GM19455 (cell line): ENCODE results near the gene ZNF620.
A peak's percentile ranks its signal among the peaks of the same experiment; 100 is the strongest.
"Not testable (repeated sequence)": the region's sequence is repeated elsewhere in the genome, so short reads cannot be mapped to it uniquely, and the experiment has no call there.

ENCODE experiments used
- ATAC-seq: cut with Tn5 transposase; IDR thresholded peaks from one replicate; pipeline ENCODE4 v1.9.1; 2021; ENCODE audit not compliant: unreplicated experiment

Gene ZNF620

DNA sequence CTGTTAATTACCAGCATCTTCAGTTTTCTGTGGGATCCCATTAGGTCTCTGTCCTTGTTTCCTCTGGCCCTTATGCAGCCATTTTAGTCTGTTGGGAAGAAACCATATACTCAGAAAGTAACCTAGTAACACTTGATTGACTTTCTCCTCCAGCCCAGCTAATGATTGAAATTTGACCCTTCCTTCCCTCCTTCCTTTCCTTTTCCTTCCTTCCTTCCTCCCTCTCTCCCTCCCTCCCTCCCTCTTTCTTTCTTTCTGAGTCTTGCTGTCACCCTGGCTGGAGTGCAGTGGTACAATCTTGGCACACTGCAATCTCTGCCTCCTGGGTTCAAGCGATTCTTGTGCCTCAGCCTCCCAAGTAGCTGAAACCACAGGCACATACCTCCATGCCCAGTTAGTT is 5.9 kb upstream of the ZNF620 start:
- no peak for ATAC-seq

DNA sequence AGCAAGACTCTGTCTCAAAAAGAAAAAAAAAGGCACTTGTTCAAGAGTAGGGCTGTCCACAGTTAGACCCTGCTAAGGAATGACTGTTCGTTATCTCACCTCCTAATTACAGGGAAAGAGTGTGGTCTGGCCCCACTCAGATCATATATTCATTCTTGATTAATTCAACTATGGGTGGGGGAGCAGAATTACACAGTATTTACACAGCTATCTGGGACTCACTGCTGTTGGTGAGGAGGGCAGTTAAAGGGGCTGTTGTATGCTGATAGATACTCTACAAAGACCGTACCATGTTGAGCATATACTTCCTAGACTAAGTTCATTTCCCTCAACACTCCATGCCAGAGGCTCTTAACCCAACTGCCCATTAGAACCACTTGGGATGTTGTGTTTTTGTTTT is 3.8 kb upstream of the ZNF620 start:
- ATAC-seq: no peak

DNA sequence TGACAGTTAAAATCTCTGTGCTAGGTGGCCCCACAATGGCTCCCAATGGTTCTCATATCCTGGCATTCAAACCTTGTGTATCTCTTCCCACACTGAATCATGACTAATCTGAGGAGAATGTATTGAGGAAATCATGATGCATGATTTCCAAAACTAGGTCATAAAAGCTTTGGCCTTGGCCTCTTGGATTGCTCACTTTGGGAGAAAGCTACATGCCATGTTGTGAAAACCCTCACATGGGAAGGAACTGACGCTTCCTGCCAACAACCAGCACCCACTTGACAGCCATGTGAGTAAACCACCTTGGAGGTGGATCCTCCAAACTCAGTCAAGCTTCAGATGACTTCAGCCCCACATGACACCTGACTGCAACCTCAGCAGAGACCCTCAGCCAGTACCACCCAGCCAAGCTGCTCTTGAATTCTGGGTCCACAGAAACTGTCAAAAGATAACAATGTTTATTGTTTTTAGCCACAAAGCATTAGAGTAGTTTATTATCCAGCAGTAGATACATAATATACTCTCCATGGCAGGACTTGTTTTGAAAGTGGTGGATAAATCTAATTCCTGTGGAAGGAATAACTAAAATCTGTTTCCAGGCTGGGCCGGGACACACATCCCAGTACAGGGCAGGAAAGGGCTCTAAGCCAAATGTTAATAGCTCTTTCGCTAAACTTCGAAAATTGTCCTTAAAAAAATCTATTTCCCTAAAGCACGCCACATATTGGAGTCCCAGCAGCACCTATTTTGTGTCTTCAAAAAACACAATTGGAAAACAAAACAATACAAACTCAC is 1.0 kb upstream of the ZNF620 start:
- ATAC-seq: no peak

DNA sequence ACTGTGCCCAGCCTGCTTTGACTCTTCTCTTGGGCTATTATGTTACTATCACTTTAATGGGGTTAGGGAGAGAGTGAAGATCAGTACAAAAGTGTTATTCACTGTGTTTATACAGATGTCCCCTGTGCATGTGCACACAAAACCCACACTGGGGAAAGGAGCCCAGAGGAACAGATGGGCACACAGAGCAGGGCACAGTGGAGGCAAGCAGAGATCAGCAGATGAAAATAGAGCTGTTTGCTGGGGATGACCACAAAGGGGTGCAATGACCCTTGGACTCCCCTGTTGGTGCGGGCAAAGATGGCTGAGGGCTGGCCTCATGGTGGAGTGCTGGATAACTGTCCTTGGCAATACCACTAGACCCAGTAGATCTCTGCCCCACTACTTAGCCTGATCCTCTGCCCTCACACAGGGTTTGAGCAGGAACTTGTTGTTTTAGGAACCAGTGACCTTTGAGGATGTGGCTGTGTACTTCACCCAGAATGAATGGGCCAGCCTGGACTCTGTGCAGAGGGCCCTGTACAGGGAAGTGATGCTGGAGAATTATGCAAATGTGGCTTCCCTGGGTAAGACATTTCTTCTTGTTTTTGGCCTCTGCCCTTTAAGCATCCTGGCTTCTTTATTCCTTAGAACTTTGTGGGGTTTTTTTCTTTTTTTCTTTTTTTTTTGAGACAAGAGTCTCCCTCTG is 5.3 kb downstream of the ZNF620 start:
- no peak for ATAC-seq

DNA sequence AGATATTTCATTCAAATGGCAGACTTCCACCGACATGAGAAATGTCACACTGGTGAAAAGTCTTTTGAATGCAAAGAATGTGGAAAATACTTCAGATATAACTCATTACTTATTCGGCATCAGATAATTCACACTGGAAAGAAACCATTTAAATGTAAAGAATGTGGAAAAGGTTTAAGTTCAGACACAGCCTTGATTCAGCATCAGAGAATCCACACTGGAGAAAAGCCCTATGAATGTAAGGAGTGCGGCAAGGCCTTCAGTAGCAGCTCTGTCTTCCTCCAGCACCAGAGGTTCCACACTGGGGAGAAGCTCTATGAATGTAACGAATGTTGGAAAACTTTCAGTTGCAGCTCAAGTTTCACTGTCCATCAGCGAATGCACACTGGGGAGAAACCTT is 10.4 kb downstream of the ZNF620 start:
- ATAC-seq: no peak

DNA sequence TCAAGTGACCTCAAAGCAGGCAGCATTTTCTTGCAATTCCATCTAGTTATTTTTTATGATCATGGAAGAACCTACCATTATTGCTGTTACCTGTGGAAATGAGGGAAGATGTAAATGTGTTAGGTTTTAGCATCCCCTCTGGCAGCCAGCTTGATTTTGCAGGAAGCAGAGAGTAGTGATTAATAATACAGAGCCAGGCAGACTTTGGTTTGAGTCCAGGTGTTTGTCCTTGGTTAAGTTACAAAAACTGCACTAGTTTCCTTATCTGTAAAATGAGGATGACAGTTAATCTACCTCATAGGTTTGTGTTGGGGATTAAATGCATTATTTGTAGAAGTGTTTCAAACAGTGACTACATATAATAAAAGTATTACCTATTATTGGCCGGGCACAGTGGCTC is 12.2 kb downstream of the ZNF620 start:
- no peak for ATAC-seq

DNA sequence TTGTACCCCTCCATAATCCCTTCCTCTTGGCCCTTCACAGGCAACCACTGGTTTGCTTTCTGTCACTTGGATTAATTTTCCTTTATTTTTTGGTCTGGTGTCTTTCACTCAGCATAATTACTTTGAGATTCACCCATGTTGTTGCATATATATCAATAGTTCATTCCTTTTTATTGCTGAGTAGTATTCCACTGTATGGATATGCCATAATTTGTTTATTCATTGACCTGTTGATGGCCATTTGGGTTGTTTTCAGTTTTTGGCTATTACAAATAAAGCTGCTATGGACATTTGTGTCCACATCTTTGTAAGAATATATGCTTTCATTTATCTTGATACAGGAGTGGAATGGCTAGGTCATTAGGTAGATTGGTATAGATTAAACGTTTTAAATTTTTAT is 13.0 kb downstream of the ZNF620 start:
- ATAC-seq: no peak

DNA sequence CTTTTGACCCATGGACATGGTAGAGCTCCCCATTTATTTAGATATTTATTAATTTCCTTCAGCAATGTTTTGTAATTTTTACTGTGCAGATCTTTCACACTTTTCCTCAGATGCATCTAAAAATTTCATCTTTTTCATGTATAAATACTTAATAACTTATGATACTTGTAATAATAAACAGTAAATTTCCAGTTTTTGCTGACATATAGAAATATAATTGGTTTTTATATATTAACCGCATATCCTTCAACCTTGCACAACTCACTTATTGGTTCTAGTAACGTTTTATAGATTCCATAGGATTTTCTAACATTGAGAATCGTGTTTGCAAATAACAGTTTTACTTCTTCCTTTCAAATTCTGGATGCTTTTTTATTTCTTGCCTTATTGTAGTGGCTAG is 15.4 kb downstream of the ZNF620 start:
- no peak for ATAC-seq

DNA sequence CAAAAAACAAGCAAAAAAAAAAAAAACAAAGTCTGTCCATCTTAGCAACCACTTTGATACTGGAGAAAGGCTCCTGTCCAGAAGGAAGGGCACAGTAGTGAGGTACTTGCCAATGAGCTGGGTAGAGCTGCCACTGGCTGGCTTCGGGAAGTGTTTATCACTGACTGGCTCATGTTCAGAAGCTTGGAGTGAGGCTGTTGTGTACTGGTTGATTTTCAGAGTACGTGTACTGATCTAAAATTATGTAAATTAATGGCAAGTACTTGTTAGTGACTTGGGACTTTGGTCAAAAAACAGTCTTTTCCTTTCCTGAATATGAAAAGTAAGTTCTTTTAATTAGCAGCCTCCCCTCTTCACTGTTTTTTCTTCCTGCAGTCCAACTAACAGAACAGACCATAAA is 17.9 kb downstream of the ZNF620 start:
- no peak for ATAC-seq

DNA sequence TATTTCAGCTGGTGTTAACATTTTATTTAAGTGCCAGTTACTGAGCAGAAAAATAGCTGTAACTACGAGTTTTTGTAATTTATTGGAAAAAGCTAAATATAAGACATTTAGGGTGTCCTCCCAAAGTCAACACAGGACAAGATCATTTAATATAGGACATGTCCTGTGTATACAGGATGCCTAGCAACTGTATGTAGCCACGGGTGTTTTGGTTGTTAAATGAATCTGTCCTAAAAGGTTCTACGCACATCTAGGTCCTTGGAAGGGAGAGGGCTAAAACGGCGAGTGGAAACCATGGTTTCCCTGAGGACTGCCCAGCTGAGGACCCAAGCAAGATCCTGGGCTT is 18.4 kb downstream of the ZNF620 start:
- ATAC-seq: no peak

DNA sequence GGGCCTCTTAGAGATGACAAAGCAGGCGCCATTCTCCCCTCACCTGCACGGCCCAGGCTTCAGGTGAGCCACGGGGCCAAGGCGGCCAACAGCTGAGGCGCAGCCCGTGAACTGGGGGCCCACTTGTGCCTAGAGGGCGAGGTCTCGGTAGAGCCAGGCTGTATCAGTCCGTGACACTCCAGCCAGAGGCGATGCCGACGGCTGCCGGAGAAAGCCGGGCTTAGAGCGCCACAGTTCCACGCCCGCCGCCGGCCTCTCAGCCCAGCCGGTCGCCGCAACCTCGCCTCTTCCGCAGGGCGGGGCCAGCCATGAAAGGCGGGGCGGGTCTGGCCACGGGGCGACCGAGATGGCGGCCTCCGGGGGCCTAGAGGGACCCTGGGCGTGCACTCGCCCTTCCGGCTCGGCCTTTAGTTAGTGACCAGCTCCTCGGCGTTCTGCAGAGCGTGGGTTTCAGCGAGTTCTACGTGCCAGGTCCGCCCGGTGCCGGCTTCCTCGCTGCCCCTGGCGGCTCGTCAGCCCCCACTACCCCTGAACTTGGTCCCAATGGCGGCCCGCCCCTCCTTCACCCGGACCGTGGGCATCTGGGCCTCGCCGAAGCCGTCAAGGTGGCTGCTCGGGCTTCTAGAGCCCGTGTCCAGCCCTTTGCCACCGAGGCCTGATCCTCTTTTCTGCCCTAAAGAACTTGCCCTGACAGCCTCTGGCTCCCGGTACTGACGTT is 18.9 kb downstream of the ZNF620 start, which contains the start of gene ZNF621:
Gene ZNF621 (plus strand): TSS at position 393 of the 718 bp plus-strand sequence. CDS start 881 bp downstream, outside the sequence.
- peak; percentile 98 for ATAC-seq

DNA sequence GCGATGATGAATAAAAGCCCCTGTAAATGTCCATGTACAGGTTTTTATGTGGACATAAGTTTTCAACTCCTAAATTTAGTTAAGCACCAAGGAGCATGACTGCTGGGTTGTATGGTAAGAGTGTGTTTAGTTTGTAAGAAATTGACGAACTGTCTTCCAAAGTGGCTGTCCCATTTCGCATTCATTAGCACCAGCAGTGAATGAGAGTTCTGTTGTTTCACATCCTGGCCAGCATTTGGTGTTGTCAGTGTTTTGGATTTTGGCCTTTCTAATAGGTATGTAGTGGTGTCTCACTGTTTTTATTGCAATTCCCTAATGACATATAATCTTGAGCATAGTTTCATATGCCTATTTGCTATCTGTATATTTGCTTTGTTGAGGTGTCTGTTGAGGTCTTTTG is 22.6 kb downstream of the ZNF620 start:
- no peak for ATAC-seq

DNA sequence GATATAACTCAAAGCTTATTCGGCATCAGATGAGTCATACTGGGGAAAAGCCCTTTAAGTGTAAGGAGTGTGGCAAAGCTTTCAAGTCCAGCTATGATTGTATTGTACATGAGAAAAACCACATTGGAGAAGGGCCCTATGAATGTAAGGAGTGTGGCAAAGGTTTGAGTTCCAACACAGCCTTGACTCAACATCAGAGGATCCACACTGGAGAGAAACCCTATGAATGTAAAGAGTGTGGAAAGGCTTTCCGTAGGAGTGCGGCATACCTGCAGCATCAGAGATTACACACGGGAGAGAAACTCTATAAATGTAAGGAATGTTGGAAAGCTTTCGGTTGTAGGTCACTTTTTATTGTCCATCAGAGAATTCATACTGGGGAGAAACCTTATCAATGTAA is 26.4 kb downstream of the ZNF620 start:
- no peak for ATAC-seq

DNA sequence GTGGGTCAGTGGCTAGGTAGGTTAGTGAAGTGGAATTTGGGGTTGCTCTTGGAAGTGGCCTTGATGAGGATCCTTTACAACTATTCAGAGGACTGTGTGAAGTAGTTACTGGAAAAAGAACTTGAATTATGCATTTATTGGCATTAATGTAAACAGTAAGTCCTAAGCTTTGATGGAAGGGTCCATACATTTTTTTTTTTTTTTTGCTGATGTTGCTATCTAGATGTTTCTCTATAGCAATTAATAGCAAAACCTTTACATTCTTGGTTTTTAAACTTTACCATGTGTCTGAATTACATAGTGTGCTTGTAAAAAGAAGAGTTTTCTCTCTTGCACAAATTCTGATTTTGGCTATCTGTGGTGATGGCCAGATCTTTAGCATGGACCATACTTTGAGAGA is 28.4 kb downstream of the ZNF620 start:
- no peak for ATAC-seq

DNA sequence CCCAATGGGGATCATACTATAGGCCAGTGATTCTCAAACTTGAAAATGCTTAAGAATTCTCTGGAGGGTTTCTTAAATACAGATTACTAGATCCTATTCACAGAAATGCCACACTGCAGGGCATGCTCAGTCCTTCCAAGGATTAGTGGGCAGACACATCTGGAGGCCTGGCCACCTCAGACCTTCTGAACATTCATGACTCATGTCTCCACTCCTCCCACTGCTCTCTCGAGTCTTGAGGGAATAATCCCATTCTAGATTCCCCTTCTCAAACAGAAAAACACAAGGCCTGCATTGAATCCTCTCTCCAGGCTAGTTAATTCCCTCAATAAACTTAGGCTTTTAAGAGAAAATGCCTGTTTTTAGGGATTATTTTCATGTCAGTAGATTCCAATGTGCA is 41.0 kb downstream of the ZNF620 start:
- ATAC-seq: no peak

DNA sequence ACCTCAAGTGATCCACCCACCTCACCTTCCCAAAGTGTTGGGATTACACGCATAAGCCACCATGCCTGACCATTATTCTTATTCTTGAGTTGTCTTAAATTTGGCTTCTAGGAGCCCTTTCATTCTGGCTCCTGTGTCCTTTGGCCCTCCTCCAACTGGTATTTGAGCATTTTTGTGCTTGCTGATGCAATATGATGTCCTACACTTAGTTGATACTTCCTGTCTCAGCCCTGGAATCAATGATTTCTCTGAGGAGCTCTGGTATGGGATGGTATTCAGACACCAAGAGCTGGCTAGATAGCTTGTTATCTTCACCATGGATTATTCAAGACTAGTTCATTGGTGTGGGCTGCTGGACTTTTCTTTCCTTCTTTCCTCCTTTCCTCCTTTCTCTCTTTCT is 44.3 kb downstream of the ZNF620 start:
- no peak for ATAC-seq

DNA sequence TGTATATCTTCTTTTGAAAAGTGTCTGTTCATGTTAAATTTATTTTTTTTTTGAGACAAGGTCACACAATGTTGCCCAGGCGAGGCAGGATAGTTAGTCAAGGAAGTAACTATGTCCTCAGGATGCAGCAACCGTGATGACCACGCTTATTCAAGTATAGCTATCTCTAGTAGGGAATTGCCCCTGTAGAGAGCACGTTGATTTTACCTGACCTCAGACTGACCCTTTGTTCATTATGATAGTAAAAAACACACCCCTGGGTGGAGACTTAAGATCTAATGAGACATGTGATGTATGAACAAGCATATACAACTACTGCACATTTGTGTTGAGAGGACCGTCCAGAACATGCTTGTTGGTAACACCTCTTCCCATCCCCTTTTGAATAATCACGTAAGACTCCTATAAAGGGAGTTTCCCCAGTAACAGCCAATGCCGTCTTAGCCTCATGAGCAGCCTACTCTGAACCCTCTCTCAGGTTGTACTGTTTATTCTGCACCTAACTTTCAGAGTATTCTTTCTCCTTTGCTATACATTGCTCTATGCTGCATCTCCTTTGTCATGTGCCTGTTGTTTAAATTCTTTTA is 51.8 kb downstream of the ZNF620 start:
- no peak for ATAC-seq

DNA sequence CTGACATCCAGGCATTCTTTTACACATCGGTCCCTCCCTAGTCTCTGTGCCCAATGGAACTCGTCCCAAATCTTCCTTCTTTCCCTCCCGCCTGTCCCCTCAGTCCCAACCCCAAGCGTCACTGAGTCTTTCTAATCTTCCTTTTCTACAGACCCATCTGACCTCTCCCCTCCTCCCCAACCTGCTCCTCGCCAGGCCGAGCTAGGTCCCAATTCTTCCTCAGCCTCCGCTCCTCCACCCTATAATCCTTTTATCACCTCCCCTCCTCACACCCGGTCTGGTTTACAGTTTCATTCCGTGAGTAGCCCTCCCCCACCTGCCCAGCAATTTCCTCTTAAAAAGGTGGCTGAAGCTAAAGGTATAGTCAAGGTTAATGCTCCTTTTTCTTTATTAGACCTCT is 56.6 kb downstream of the ZNF620 start:
- not testable (repeated sequence) for ATAC-seq

DNA sequence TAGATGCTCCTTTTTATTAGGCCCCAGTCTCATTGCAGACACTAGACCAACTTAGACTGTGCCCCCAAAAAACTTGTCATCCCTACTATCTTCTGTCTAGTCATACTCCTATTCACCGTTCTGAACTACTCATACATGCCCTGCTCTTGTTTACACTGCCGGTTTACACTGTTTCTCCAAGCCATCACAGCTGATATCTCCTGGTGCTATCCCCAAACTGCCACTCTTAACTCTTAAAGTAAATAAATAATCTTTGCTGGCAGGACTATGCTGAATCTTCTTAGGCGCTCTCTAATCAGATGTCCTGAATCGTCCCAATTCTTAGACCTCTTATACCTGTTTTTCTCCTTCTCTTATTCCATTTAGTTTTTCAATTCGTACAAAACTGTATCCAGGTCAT is 59.8 kb downstream of the ZNF620 start:
- ATAC-seq: not testable (repeated sequence)

DNA sequence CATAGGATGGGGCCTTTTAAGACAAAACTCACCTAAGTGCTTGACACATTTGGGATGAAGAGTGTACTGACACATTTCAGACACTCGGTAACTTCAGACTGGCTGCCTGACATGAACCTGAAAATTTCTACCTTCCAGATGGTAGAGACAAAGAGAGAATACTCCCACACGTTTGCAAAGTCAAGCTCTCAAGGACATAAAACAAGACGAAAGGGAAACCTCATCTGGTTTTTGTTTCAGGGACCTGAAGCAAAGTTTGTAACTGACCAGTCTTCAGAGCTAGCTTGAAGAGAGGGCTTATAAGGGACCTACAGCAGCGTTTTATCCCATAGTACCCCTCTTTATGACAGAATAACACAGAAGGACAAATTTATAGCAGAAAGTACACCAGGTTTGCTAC is 60.9 kb downstream of the ZNF620 start:
- ATAC-seq: no peak
